ENCODE results near the gene AUTS2.

DNA sequence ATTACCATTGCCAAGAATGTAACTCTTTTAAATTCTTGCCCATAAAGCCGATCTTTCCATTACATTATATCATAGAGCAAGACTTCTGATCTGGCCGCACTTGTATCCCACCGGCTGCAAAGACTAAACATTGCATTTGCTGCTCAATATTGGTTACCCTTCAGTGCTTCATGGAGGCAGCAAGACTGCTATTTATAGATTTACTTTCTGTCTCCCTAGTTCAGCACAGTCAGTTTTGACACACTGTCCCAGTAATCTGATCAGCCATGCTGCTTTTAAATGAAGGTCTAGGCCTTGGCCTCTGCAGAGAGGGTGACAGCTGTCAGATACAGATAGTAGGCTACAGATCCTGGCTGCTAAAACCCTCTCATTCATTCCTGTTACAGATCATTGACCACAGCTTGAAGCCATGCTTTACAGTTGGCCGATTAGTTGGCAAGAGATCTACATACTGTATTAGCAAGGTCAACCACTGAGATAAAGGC is 971.1 kb downstream of the AUTS2 start:
- TF ChIP-seq GATA3 (IDR thresholded peaks at IDR 0.05; ENCODE audit: low read depth, low read length) (0 out of 2 replicates have a peak, but pooled peaks have one; percentile 13), GATA2 (IDR thresholded peaks at IDR 0.05; ENCODE audit: low read depth, low read length) (no peak)
